ENCODE measurements around the gene THADA.
A peak's percentile ranks its signal among the peaks of the same experiment; 100 is the strongest.

THADA gene

DNA sequence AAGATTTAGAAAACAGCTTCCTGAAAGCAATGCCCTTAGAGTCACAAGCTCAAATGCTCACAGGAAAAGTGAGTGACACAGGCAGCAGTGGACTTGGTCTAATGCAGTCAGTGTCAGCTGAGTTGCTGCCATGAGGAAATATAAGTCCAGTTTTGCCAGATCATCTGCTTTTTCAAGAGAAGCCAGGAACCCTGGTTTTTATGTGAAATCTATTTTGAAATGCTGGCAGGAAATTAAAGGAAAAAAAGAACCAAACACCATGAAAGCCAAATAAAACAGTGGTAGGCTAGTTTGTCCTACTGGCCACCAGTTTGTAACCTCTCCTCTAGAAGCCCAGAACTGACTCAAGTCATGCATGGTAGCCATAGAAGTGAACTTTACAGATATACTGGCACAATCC, 109.2 kb downstream of the THADA start:
- H3K4me3 ChIP-seq (ENCODE audit: low read length), result no peak overlapping the region
- no peak overlapping the region for H3K4me2 ChIP-seq (ENCODE audit: low read length)
- H4K20me1 ChIP-seq (ENCODE audit: insufficient read depth, low read length), result no peaks in the 10 kb centered on the region
- no peaks in the 10 kb centered on the region for H3K36me3 ChIP-seq (replicated peaks; ENCODE audit: low read depth, low read length)
- TF ChIP-seq EZH2phosphoT487 (IDR thresholded peaks at IDR 0.05; ENCODE audit: low read depth), result no peak
- TF ChIP-seq, protein P1, sequence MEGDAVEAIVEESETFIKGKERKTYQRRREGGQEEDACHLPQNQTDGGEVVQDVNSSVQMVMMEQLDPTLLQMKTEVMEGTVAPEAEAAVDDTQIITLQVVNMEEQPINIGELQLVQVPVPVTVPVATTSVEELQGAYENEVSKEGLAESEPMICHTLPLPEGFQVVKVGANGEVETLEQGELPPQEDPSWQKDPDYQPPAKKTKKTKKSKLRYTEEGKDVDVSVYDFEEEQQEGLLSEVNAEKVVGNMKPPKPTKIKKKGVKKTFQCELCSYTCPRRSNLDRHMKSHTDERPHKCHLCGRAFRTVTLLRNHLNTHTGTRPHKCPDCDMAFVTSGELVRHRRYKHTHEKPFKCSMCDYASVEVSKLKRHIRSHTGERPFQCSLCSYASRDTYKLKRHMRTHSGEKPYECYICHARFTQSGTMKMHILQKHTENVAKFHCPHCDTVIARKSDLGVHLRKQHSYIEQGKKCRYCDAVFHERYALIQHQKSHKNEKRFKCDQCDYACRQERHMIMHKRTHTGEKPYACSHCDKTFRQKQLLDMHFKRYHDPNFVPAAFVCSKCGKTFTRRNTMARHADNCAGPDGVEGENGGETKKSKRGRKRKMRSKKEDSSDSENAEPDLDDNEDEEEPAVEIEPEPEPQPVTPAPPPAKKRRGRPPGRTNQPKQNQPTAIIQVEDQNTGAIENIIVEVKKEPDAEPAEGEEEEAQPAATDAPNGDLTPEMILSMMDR (IDR thresholded peaks at IDR 0.05; ENCODE audit: low read depth, low read length), result no peak
- no peak overlapping the region for H3K9ac ChIP-seq (ENCODE audit: low read length)
- peaks cover 26% of the 10 kb centered on the region for H3K4me1 ChIP-seq (ENCODE audit: low read length)
- no peak overlapping the region for H2AFZ ChIP-seq (ENCODE audit: low read depth, low read length)
- H3K27me3 ChIP-seq (ENCODE audit: low read depth, low read length), result no peaks in the 10 kb centered on the region
- H3K9me3 ChIP-seq (ENCODE audit: insufficient read depth, low read length), result no peaks in the 10 kb centered on the region
- H3K27ac ChIP-seq (ENCODE audit: low read length), result no peak overlapping the region
- H3K79me2 ChIP-seq (ENCODE audit: low read length), result no peaks in the 10 kb centered on the region

DNA sequence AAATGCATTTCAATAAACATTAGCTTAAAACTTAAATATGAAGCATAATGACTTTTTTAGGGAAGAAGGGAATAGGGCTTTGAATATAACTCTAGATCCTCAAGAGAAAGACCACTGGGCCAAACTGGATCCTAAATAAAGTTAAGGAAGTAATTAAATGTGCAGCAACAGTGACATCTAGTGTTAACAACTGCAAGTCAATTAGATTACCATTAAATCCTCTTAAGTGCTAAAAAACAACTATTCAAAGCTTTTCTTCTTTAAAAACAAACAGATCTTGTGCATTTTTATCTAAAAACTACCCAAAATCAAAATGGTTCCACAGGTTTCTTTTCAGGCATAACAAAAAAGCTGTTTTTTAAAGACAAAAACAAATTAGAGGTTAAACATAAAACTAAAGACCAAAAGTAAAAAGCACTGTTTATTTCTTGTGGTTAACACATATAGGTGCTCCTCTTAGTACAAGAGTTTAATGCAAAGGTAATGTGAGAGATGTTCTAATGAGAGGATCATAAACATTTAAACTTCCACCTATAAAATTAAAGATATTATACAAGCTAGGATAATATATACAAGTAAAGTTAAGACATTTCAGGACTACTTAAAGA, 111.4 kb downstream of the THADA start:
- peaks cover 3% of the 10 kb centered on the region for H3K36me3 ChIP-seq (replicated peaks; ENCODE audit: low read depth, low read length)
- H3K27me3 ChIP-seq (ENCODE audit: low read depth, low read length), result no peaks in the 10 kb centered on the region
- H2AFZ ChIP-seq (ENCODE audit: low read depth, low read length), result no peak overlapping the region
- H3K27ac ChIP-seq (ENCODE audit: low read length), result no peak overlapping the region
- H3K9me3 ChIP-seq (ENCODE audit: insufficient read depth, low read length), result no peaks in the 10 kb centered on the region
- no peaks in the 10 kb centered on the region for H3K79me2 ChIP-seq (ENCODE audit: low read length)
- H3K4me1 ChIP-seq (ENCODE audit: low read length), result peaks cover 35% of the 10 kb centered on the region
- no peak overlapping the region for H3K4me3 ChIP-seq (ENCODE audit: low read length)
- H3K4me2 ChIP-seq (ENCODE audit: low read length), result no peak overlapping the region
- no peak overlapping the region for H3K9ac ChIP-seq (ENCODE audit: low read length)
- no peak for TF ChIP-seq EZH2phosphoT487 (IDR thresholded peaks at IDR 0.05; ENCODE audit: low read depth)
- TF ChIP-seq, protein P1 (IDR thresholded peaks at IDR 0.05; ENCODE audit: low read depth, low read length), result peak; percentile 77
- H4K20me1 ChIP-seq (ENCODE audit: insufficient read depth, low read length), result no peaks in the 10 kb centered on the region

DNA sequence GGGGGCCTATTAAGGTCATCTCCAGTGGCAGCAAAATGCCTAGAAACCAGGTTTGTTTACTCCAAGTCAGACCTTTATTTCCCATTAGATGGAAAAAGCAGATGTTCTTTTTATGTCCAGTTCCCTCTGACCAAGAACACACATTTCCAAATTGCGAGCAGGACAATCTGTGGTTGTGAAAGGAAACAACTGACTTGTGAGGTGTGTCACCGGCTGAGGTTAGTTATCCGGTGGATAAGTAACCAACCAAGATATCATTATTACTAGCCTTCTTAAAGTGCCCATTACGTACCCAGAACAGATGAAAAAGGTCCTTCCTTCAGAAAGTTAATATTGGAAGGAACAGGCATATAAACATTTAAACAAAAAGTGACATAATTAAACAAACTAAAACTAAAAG, 112.9 kb downstream of the THADA start:
- H3K27ac ChIP-seq (ENCODE audit: low read length), result peak overlapping the region; percentile 85
- no peaks in the 10 kb centered on the region for H3K9me3 ChIP-seq (ENCODE audit: insufficient read depth, low read length)
- H2AFZ ChIP-seq (ENCODE audit: low read depth, low read length), result no peak overlapping the region
- peak overlapping the region; percentile 56 for H3K9ac ChIP-seq (ENCODE audit: low read length)
- H3K4me1 ChIP-seq (ENCODE audit: low read length), result peaks cover 40% of the 10 kb centered on the region
- H3K36me3 ChIP-seq (replicated peaks; ENCODE audit: low read depth, low read length), result peaks cover 3% of the 10 kb centered on the region
- no peaks in the 10 kb centered on the region for H4K20me1 ChIP-seq (ENCODE audit: insufficient read depth, low read length)
- no peaks in the 10 kb centered on the region for H3K27me3 ChIP-seq (ENCODE audit: low read depth, low read length)
- no peaks in the 10 kb centered on the region for H3K79me2 ChIP-seq (ENCODE audit: low read length)
- peak overlapping the region; percentile 56 for H3K4me3 ChIP-seq (ENCODE audit: low read length)
- peak overlapping the region; percentile 78 for H3K4me2 ChIP-seq (ENCODE audit: low read length)
- TF ChIP-seq, protein P1 (IDR thresholded peaks at IDR 0.05; ENCODE audit: low read depth, low read length), result no peak
- TF ChIP-seq EZH2phosphoT487 (IDR thresholded peaks at IDR 0.05; ENCODE audit: low read depth), result no peak

DNA sequence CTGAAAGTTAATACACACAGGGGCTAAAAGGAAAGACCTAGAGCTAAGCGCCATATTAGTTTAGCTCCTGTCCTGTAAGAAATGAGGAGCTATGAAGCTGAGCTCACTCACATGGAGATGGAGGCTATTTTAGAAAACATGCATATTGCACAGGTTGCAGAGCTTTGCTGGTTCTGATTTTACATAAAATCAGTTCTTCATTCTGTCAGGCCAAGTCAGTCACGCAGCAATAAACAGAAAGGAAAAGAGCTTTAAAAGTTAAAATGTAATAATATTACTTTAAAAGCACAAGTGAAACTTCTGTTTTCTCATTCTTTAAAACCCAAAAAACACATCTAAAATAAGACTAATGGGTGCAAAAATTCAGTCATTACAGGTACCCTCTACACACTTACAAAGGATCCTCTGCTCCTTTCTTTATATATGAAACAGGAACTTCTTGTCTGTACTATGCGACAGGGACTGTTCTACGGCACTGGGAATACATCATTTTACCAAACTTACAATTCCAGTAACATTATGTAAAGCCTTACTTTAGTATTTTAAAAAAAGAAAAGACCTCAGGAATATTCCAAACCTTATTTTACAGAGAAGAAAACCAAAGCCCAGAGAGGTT, 113.8 kb downstream of the THADA start:
- no peaks in the 10 kb centered on the region for H3K9me3 ChIP-seq (ENCODE audit: insufficient read depth, low read length)
- H3K9ac ChIP-seq (ENCODE audit: low read length), result peak overlapping the region; percentile 56
- no peak overlapping the region for H2AFZ ChIP-seq (ENCODE audit: low read depth, low read length)
- peaks cover 3% of the 10 kb centered on the region for H3K36me3 ChIP-seq (replicated peaks; ENCODE audit: low read depth, low read length)
- peak overlapping the region; percentile 56 for H3K4me3 ChIP-seq (ENCODE audit: low read length)
- peak overlapping the region; percentile 78 for H3K4me2 ChIP-seq (ENCODE audit: low read length)
- TF ChIP-seq, protein P1 (IDR thresholded peaks at IDR 0.05; ENCODE audit: low read depth, low read length), result no peak
- no peak for TF ChIP-seq EZH2phosphoT487 (IDR thresholded peaks at IDR 0.05; ENCODE audit: low read depth)
- peak overlapping the region; percentile 85 for H3K27ac ChIP-seq (ENCODE audit: low read length)
- peaks cover 40% of the 10 kb centered on the region for H3K4me1 ChIP-seq (ENCODE audit: low read length)
- no peaks in the 10 kb centered on the region for H3K79me2 ChIP-seq (ENCODE audit: low read length)
- no peaks in the 10 kb centered on the region for H4K20me1 ChIP-seq (ENCODE audit: insufficient read depth, low read length)
- no peaks in the 10 kb centered on the region for H3K27me3 ChIP-seq (ENCODE audit: low read depth, low read length)
